GM12801 (cell line): ENCODE data around the gene TTC7B.

Experiments
- TF ChIP-seq, protein P1 (sequence below): IDR thresholded peaks from one replicate; pipeline ENCODE4 v1.5.1; 2011; ENCODE audit warnings: control low read depth; ENCODE audit not compliant: insufficient read length; ENCODE audit errors: extremely low read depth

TTC7B gene

DNA sequence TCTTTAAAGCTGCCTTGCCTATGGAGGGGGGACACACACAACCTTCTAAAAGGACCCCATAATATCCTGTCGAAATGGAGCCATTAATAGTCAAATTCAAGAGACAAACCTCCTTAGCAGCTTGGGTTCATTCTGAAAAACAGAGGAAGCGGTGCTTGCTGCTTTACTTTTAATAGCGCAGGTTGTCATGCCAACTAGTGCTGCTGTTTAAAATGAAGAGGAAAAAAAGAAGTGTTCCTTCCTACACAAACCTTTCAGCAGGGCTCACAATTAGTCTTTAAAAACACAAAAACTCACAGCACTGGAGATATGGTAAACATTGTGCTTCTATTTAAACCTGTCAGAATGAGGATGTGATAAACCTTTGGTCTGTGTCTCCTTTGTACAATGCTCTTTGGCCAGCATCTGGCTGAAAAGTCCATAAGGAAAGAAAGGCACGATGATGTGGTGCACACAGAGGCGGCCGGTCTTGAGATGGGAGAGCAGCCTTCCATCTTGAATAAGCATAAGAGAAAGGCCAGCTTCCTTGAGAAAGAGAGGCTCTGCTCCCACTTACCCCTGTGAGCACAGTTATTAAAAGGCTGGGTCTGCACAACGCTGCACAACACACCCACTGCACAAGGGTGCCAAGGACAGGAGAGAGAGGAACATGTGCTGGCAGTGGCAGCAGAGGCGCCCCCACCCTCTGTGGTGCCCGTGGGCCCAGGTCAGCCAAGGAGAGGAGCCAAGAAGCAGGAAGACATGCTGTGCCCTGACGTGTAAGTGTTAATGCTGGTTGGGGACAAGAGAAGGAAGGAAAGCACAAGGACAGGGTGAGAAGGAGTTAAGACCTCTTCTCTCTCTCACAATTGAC, 144.6 kb downstream of the TTC7B start:
- TF ChIP-seq, protein P1, sequence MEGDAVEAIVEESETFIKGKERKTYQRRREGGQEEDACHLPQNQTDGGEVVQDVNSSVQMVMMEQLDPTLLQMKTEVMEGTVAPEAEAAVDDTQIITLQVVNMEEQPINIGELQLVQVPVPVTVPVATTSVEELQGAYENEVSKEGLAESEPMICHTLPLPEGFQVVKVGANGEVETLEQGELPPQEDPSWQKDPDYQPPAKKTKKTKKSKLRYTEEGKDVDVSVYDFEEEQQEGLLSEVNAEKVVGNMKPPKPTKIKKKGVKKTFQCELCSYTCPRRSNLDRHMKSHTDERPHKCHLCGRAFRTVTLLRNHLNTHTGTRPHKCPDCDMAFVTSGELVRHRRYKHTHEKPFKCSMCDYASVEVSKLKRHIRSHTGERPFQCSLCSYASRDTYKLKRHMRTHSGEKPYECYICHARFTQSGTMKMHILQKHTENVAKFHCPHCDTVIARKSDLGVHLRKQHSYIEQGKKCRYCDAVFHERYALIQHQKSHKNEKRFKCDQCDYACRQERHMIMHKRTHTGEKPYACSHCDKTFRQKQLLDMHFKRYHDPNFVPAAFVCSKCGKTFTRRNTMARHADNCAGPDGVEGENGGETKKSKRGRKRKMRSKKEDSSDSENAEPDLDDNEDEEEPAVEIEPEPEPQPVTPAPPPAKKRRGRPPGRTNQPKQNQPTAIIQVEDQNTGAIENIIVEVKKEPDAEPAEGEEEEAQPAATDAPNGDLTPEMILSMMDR, result no peak

- TF ChIP-seq, protein P1, result no peak
These were observed 146.5 kb downstream of the TTC7B start for GRCh38 chr14:90669731-90670130.

GRCh38 chr14:90666571-90666970, 149.7 kb downstream of the TTC7B start:
- TF ChIP-seq, protein P1, result no peak

DNA sequence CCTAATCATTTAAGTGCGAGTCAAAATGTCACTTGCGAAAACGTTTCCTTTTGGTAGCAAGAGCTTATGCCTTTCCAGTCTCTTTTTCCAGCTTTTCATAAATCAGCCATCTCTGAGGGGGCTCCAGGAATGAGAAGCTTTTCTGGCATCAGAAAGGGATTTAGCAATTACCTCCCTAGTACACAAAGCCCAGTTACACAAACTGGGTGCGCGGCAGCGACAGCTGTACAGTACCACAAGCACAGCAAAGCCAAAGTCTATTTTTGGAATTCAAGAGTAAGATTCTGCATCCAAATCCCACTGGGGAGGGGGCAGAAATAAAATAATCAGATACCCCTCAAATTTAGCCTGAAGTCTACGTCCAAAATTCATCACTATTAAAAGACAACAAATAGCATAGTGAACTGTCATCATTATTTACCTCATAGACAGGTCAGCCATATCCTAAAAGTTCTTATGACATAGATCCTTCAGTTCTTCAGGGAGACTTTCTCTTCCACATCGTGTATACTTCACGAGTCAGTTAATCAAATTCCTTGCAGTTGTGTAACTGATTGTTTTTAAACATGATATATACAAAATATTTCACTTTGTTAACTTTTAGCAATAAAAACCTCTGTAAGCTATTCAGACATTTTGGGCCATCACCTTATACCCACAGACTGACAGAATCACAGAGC, 150.8 kb downstream of the TTC7B start:
- TF ChIP-seq, protein P1, result no peak

DNA sequence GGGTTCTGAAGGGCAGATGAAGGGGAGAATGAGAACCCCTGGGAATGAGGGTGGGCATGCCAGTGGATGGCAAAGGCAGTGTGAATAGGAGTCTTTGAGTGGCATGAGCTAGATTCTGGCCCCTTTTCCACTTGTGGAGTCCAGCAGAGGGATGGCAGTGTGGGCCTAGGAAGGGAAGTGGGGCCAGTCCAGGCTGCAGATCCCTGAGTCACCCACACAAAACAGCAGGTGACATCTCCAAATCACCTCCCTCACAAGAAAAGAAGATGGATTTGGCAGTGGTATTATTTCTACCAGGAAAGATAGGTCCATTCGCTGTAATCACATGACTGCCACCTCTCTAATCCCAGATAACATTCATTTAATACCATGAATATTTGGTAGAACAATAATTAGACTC, 151.3 kb downstream of the TTC7B start:
- TF ChIP-seq, protein P1, result no peak

GRCh38 chr14:90663680-90664079, 152.6 kb downstream of the TTC7B start:
- TF ChIP-seq, protein P1, result no peak

- TF ChIP-seq, protein P1, result no peak
These were observed 153.1 kb downstream of the TTC7B start for GRCh38 chr14:90663140-90663539.
